GM18519 (cell line): ENCODE data around the gene CFAP119.
"Not testable (repeated sequence)": the region's sequence is repeated elsewhere in the genome, so short reads cannot be mapped to it uniquely, and the experiment has no call there.

Source experiments
- ATAC-seq: cut with Tn5 transposase; IDR thresholded peaks from one replicate; pipeline ENCODE4 v1.9.1; 2021; ENCODE audit warnings: mild to moderate bottlenecking, moderate library complexity; ENCODE audit not compliant: unreplicated experiment, low FRiP score

CFAP119 gene

DNA sequence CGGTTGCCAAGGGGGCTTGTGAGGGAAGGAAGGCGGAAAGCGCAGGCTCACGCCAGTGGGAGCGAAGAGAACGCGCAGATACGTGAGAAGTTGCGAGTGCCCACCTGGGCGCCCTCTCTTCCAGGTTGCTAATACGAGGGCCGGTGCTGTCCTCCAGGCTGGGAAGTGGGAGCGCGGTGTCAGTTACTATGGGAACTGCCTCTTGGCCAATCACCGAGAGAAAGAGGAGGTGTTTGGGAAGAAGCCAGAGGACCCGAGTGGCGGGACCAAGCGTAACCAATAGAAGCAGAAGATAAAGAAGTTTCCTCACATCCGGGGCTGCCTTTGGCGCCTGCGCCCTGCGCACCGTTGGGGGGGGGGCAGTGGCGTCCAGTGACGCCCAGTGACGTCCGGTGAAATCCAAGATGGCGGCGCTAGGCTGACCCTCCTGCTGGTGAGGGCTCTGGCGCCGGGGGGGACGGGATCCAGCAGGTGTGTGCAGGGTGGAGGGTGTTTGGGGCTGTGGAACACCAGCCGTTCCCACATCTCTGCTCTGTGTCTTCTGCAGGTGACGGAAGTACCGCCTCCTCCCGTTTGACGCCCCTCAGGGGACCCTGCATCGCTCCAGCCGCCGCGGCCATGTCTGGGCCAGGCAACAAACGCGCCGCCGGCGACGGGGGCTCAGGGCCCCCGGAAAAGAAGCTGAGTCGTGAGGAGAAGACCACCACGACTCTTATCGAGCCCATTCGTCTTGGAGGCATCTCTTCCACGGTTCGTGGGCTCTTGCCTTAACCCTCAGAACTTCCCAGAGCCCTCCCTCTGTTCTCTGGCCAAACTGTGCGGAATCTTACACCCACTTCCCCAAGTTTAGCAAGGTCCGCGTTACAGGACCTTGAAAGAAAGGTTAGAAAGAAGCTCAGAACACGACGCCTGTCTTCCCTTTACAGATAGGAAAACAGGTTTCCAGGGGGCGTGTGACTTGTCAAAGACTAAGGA lies at the start of gene CFAP119, which contains the start of gene RNF40:
CFAP119 (minus strand) TSS at position 135 of the 975 bp plus-strand sequence. CDS start 314 bp downstream, outside the sequence.
RNF40 (plus strand) TSS at position 395 of the 975 bp plus-strand sequence; CDS start at position 619, 224 bp downstream.
- ATAC-seq, result peak; percentile 80

DNA sequence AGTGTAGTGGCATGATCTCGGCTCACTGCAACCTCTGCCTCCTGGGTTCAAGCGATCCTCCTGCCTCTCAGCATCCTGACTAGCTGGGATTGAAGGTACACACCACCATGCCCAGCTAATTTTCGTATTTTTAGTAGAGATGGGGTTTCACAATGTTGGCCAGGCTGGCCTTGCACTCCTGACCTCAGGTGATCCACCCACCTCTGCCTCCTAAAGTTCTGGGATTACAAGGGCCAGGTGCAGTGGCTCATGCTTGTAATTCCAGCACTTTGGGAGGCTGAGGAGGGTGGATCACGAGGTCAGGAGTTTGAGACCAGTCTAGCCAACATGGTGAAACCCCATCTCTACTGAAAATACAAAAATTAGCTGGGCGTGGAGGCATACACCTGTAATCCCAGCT lies 47.8 kb upstream of the CFAP119 start:
- not testable (repeated sequence) for ATAC-seq

DNA sequence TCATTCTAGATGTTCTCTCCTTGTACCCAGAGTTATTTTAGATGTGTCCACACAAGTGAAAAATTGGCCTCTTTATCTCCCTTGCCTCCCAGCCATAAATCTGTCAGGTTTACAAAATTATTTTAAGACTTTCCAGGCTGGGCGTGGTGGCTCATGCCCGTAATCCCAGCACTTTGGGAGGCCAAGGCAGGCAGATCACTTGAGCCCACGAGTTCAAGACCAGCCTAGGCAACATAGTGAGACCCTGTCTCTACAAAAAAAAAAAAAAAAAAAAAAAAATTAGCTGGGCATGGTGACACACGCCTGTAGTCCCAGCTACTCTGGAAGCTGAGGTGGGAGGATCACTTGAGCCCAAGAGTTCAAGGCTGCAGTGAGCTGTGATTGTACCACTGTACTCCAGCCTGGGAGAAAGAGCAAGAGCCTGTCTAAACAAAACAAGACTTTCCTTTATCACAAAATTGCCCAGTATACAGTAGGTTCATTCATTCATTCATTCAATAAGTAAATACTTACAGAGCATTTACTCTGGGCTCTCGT lies 47.1 kb upstream of the CFAP119 start:
- not testable (repeated sequence) for ATAC-seq

DNA sequence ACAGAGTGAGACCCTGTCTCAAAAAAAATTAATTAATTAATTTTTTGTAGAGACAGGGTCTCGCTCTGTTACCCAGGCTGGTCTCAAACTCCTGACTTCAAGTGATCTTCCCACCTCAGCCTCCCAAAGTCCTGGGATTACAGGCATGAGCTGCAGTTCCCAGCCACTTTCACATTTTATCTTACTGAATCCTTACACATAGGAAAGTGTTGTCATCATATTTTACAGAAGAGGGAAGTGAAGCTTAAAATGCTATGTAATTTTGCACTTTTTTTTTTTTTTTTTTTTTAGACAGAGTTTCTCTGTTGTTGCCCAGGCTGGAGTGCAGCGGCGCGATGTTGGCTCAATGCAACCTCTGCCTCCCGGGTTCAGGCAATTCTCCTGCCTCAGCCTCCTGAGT lies 46.3 kb upstream of the CFAP119 start:
- no peak for ATAC-seq

DNA sequence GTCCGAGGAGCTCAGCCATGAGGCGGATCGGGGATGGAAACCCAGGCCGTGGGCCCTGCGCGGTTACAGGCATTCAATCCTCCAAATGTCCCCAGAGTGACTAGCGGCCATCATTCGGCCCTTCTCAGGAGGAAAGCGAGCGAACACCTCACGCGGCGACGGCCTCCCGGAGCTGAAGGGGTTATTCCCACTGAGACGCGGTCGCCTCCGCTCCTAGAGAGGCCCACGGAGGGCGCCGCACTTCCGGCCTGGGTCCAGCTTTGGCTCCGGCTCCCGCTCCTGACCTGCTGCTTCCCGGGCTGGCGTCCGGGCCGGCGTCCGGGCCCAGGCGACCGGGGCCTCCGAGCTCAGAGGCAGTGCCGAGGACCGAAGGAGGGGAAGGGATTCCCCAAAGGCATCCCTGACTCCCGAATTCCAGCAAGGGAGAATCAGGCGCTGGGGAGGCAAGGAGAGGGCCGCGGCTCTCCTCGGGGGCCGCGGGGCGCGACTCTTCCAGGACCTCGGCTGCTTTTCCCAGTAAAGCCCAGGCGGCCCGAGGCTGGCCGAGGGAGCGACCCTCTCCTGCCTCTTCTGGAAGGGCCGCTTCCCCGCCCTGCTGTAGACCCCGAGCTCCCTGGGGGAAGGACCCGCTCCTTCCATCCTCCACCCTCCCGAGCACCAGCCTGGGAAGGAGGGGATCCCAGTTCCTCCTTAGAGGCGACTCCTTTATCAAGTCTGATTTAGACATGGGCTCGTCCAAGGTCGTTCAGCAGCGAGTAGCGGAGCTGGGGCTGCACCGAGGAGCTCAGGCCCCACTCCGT lies 43.7 kb upstream of the CFAP119 start:
- ATAC-seq, result no peak

DNA sequence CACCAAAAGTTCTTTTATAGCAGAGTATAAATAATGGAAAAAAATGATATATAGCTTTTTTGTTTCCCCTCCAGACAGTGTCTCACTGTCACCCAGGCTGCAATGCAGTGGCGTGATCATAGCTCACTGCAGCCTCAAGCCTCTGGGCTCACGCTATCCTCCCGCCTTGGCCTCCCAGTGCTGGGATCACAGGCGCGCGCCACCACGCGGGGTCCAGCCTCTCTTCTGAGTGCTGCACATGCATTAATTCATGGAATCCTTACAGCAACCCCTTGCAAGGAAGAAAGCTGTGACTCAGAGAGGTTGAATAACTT lies 43.2 kb upstream of the CFAP119 start:
- ATAC-seq, result no peak

DNA sequence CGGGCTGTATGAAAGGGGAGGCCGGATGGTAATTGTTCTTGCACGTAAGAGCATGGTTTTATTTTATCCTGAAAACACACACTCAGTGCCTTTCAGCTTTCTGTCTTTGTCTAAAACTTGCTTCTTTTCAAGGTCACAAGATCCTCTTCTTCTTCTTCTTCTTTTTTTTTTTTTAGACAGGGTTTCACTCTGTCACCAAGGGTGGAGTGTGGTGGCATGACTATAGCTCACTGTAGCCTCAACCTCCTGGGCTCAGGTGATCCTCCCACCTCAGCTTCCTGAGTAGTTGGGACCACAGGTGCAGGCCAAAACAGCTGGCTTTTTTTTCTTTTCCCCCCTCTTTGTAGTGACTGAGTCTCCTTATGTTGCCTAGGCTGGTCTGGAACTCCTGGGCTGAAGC lies 41.1 kb upstream of the CFAP119 start:
- ATAC-seq, result no peak

DNA sequence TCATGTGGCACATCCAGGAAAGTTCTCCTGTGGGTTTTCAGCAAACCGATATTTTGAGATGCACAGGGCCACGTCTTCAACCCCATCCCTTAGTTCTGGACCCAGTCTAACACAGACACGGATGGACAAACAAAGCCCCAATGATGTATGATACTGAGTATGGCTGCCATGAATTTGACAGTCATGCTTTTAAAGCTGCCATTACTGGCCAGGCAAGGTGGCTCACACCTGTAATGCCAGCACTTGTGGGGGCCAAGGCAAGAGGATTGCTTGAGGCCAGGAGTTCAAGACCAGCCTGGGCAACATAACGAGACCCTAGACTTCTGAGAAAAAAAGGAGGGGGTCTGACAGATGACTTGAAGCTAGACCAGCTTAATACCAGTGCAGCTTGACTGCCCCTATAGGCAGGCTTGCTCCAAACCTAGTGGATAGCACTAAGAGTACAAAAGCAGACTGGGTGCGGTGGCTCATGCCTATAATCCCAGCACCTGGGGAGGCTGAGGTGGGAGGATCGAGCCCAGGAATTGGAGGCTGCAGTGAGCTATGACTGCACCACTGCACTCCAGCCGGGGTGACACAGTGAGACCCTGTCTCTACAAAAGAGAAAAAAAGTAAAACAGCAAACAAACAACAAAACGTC lies 35.9 kb upstream of the CFAP119 start:
- ATAC-seq, result no peak

DNA sequence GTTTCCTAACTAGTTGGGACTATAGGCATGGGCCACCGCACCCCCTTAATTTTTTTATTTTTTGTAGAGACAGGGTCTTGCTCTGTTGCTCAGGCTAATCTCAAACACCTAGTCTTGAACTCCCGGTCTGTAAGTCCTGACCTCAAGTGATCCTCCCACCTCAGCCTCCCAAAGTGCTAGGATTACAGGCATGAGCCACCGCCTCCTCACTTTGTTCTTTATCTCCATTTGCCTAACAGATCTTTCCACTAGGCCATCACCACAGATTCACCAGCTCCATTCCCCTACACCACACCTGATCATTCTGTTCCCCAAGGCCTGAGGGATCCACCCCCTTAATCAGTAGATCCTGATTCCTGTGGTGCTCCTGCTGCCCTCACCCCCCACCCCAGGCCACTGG lies 32.8 kb upstream of the CFAP119 start:
- ATAC-seq, result no peak

DNA sequence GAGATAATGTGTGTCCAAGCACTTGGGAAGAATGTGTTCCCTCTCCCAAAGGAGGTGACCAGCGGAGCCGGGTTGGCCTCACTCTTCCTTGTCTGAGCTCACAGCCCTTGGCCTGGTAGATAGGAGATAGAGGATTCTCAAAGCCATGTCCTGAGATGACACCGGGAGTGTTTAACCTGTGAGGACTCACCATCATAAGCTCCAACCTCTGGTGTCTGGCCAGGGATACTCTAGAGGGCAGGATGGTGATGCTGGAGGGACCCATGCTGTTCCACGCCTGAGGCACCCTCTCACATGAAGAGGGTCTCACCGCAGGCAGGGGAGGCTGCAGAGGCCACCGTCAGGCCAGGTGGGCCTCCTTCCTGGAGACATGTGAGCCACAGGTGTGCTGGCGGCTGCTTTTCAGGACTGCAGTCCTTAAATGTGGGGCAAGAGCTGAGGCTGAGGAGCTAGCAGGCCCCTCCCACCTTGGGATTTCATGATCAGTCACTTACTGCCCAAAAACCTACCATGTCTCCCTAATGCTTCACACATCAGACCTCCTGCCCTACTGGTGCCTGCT lies 31.7 kb upstream of the CFAP119 start:
- no peak for ATAC-seq

DNA sequence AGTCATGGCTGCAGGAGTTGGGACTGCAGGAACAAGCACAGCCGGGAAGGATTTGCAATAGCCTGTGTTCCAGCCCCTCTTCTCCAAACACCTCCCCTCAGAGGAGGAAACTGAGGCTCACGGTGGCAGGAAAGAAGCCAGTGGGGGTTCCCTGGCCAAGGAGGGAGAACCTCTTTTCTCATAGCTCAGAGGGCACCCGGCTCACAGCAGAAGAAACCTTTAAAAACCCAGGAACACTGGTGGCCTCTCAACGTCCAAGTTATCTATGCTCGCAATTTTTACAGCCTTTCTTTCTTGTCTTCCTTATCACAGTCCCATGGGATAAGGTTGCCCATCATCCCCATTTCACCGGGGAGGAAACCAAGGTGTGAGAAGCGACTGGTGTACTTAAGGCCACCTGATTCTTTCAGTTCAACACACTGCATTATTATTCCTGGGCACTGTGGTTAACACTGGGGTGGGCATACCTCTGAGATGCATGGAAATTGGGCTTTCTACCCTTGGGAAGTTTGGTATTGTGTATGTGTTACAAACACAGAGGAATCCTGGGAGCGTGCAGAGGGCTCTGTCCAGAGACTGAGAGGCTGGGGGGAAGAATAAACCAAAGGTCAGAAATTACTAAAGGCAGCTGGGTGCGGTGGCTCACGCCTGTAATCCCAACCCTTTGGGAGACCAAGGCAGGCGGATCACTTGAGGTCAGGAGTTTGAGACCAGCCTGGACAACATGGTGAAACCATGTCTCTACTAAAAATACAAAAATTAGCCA lies 25.9 kb upstream of the CFAP119 start:
- ATAC-seq, result no peak

DNA sequence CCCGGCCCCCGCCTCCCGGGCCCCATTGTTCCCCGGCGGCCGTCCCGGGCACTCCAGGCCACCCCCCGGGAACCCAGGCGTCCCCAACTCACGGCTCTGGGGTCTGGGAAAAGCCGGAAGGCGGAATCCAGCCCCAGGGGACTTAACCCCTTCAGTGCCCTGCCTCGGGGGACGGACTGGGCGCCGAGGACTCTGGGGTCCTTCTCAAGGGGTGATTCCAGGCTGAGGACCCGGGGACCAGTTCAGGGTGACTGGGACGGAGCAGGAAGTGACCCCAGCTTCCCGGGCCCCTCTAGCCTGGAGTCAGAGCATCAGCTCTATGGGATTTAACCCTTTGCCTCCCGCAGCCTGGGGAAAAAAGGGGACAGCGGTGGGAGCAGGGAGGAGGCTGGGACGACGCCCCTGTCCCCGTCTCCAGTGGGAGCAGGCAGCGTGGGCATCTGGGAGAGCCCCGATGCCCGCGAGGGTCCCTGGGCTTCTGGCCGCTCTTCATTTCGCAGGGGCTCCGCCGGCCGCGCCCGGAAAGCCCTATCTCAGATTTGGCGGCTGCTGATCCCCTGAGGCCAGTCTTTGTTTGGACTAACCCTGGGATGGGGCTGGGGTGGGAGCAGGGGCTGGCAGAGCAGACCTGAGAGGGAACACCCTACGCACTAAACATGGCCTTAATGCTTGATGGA lies 25.2 kb upstream of the CFAP119 start, which contains the start of gene ZNF629:
ZNF629 (minus strand) TSS at position 270 of the 677 bp plus-strand sequence. CDS start 2,723 bp downstream, outside the sequence.
- ATAC-seq, result no peak

DNA sequence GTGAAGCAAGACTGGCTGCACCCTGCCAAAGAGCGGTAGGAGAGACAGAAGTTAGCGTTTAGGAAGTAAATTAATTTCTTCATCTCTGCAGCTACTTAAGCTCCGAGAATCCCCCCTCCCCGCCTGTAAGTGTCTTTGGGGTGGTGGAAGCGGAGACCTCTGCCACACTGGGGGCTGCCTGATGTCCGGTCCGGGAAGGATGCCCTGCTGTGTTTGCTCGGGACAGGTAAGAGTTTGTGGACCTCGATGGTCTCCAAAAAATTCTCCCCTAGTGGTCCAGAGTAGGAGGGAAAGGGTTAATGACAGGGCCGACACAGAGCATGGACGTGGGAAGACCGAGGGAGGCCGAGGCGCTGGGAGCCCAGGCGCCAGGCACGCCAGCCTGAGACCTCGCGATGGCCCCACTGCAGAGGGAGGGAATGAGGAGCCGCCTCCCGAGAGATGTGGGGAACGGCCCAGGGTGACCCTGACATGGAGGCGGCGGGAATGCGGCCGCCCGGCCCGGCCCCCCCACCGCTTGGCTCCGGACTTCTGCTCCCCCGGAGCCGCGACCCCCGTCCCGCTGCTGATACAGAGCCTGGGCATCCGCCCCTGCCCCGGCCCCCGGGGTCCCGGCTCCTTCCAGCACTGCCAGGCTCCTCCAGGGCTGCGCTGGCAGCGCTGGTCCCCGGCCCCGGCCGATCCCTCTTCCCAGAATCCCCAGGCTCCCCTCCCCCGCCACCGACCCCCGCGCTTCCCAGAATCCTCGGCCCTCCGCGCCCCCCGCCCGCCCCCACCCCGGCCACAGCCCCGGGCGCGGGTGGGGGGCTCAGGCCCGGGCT lies 24.5 kb upstream of the CFAP119 start:
- no peak for ATAC-seq

DNA sequence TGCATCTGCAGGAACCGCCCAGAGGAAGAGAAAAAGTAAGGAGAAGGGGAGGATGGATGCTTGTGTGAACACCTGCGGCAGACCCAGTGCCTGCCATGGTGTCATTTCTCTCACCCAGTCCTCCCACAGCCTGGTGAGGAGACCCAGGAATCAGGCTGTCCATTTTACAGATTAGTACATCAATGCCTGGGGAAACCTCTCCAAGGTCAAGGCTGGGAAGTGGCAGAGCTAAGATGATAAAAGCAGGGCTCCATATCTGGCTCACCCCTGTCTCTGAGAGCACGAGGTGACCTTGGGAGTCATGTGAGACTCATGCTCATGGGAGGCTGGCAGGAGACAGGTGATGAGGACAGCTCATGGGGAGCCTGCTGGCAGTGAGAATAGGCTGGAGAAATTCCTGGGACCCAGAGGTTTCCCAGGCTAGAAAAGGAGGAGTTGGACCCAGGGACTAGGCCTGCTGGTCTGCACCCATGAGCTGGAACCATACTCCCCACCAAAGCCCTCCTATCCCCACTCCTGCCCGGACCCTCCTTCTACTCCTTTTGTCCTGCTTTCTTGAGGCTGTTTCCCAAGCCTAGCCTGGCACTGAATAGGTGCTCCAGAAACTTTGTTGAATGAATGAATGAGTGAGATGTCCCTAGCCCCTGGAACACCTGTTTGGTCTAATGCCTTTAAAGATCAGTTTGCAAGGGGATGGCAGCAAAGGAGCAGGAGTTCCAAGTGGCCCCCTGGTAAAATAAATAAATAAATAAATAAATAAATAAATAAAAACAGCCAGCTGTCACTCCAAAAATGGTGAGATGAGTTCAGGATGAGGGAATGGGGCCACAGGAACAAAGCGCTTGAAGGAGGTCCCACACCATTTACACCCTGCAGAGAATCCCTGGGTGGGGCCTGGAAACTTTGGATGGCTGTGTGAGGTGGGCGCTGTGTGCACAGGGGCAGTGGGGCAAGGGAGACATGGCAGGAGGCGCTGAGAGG lies 23.6 kb upstream of the CFAP119 start:
- ATAC-seq, result no peak

DNA sequence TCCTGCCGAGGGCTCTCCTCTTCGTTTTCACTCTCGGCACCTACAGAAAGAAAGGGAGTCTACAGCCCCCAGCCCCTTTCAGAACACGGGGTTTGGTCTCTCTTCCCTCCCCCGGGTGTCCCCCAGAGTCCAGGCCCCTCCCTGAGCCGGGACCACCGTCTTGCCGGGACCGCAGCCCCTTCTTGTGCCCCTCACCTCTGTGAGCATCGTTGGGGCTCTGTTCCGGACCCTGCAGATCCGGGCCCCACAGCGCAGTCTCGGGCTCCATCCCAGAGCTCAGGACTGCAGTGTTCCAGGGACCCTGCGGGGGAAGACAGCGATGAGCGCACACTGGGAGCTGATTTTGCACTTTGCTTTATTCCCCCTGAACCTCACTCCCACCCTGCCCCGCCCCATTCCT lies 22.4 kb upstream of the CFAP119 start:
- no peak for ATAC-seq

DNA sequence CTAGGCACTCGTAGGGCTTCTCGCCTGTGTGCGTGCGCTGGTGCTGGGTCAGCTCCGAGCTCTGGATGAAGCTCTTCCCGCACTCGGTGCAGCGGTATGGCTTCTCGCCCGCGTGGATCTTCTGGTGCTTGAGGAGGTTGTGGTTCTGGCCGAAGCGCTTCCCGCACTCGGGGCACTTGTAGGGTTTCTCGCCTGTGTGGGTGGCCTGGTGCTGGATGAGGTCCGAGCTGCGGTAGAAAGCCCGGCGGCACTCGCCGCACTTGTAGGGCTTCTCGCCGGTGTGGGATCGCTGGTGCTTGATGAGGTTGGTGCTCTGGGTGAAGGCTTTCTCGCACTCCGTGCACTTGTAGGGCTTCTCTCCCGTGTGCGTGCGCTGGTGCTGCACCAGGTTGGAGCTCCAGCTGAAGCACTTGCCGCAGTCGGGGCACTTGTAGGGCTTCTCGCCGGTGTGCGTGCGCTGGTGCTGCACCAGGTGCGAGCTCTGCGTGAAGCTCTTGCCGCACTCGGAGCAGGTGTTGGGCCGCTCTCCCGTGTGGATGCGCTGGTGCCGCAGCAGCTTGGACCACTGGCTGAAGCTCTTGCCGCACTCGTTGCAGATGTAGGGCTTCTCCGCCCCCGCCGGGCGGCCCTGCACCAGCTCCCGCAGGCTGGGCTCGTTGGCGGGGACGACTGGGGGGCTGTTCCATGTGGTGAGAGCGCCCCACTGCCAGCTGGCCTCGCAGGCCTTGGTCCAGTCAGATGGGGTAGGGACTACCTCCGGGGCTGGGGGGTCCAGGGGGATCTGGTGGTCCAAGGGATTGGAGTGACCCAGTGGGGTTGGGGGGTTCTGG lies 21.6 kb upstream of the CFAP119 start:
- no peak for ATAC-seq
